HG03064 (cell line): ENCODE data around the gene PARVB.

Experiments
- ATAC-seq: cut with Tn5 transposase; IDR thresholded peaks from one replicate; pipeline ENCODE4 v1.9.1; 2021; ENCODE audit warnings: low read depth; ENCODE audit not compliant: unreplicated experiment

PARVB gene

GRCh38 chr22:44209343-44209742 lies 185.2 kb downstream of the PARVB start:
- no peak for ATAC-seq

- ATAC-seq = no peak
Measured at GRCh38 chr22:44210722-44211121, 186.6 kb downstream of the PARVB start.

DNA sequence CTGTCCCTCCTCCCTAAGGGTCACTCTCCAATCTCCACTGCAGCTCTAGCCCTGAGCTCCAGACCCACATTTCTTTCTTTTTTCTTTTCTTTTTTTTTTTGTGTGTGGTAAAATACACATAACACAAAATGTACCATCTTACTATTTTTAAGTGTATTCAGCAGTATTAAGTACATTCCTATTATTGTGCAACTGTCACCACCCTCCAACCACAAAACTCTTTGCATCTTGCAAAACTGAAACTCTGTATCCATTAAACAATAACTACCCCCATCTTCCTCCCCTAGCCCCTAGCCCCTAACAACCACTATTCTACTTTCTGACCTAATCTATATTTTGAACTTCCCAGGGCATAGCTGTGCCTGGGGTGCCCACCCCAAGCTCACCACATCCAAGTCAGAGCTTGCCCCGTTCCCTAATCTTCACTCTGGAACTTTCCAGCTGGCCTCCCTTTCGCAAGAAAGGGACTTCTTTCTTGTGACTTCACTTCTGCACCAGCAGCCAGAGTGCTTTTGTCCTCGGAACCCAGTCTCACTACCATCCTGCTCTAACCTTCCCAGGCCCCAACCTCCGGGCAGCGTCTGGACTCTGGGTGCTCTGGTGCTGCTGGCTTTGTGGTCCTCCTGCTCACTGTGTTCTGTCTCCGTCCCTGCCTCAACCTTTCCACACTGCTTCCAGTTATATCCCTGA lies 187.3 kb downstream of the PARVB start:
- no peak for ATAC-seq

- no peak for ATAC-seq
Measured at GRCh38 chr22:44211946-44212930, 188.1 kb downstream of the PARVB start.

DNA sequence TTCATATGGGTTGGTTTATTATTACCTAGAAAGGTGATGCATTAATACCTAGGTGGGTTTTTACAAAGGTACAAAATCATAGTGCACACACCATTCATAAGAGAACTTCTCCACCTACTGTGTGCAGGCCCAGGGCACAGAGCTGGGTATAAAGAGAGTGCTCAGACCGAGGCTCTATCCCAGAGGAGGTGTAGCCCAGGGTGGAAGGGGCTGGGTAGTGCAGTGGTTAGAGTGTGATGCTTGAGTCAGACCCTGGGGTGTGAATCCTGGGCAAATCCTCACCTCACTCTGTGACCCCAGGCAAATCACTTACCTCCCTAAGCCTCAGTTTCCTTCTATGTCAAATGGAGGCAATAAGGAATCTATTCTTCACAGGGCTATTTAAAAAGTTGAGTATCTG lies 188.8 kb downstream of the PARVB start:
- ATAC-seq = no peak

GRCh38 chr22:44213489-44214043 lies 189.5 kb downstream of the PARVB start:
- ATAC-seq = no peak

DNA sequence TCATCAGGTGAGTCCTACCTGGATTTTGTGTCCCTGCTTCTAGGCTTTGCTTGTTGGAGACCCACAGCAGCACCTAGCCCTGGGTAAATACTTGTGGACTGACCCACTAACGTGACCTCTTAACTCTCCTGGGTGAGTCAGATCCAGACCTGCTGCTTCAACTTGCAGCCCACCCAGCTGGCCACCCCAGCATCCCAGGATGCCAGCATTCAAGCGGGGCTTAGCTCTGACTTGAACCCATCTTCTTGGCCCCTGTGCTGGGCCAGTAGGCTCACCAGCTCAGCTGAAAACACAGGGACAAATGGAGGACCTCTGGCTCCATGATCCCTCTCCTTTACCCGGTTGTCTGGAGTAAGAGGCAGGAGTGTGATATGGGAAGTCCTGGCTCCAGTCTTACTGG lies 190.1 kb downstream of the PARVB start:
- no peak for ATAC-seq

DNA sequence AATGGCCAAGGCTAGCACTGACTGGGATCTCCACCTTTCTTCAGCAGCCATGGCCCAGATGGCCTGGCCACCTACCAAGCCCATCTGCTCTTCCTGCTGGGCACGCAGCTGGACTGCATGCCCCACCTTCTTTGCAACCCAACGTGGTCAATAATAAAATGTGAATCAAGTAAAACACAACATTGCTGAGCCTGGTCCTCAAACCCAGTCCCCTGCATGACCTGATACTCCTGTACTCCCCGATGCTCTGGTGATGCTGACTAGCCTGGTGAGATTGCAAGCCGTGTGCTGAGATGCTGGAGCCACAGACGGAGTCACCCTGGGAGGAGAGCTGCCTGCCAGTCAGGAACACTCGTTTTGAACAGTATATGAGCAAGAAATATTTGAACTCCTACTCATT lies 190.7 kb downstream of the PARVB start:
- ATAC-seq = no peak

DNA sequence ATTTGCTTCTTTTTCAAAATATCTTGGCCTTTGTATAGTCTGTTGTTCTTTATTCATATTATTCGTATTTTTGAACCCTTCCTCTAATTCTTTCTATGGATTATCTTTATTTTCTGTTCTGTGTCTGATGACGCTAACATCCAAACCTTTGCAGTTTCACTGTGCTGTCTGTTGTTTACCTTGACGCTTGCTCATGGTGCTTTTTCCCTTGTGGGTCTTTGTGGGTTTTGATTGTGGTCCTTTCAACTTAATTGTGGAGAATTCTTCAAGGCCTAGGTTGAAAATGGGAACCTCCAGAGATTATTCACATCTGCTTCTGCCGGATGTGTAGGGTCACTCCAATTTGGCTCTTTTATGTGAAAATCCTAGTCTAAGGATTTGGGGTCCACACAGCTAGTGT lies 191.2 kb downstream of the PARVB start:
- no peak for ATAC-seq

GRCh38 chr22:44217346-44217745 lies 193.2 kb downstream of the PARVB start:
- no peak for ATAC-seq

- no peak for ATAC-seq
Measured at GRCh38 chr22:44218071-44218470, 194.0 kb downstream of the PARVB start.

DNA sequence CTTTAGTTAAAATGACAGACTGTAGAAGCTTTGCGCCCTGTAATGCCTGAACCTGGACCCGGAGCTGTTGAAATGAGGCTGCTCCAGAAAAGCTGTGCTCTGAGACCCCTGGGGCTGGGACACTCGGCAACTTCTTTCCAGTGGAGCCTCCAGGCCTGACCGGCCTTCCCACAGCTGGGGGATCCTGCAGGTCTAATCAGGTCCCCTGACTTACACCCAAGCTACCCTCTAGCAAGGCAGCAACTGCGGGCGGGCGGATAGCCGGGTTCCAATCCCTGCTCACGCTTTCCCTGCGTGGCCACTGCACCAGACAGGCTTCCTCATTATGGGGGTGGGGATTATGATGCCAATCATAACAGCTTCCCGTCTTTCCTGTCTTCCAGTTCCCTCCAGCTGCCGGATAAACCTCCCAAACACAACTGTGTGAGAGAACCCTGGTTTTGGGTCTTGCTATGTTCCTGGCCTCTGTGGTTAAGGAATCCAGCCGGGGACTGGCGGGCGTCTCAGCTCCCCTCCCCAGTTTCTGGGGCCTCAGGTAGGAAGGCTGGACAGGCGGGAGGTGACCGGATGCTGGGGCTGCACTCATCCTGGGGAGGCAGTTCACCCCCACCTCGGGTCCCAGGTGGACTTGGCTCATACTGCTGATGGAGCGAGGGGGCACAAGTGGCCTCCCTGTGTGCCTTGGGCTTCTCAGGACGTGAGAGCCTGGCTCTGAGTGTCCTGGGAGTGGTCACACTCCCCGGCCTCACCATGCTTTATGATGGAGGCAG lies 195.2 kb downstream of the PARVB start:
- no peak for ATAC-seq

DNA sequence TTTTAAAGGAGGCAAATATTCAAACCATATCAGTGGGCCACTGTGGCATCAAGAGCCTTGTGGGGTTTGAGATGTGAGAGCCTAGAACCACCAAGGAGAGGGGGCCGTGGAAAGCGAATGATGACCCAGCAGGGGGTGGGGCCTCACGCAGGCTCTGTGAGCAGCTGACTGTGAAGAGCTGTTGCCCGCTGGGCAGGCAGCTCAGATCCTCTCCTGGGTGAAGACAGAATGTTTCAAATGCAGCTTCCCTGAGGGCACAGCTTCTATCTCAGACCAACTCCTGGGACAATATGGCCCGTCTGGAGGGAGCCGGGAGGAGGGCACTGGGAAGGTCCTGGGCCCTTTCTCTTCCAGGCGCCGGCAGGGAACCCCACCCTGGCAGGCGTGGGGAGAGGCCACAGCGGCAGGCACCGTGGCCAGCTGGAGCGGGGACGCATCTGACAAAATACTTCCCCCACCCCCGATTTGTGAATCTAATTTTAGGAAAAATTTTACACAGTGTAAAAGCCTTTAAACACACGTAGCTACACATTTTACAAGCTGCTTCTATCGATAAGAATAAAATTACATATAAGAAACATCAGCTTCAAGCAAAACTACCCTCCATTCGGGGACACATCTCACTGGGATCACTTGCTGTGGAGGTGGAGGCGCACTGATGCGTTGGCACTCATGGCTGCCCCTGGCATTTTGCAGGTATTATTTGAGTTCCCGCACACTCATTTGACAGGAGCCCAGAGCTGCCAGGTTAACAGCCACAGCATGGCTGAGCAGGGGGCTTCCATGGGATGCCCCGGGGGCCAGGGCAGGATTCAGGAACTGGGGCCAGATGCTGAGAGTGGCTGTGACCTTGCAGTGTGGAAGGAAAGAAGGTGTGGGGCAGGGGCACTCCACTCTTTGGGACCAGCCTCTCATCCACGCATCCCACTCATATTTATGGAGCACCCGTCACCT lies 196.9 kb downstream of the PARVB start:
- ATAC-seq = no peak

GRCh38 chr22:44221710-44222475 lies 197.8 kb downstream of the PARVB start:
- no peak for ATAC-seq
